AG09309 (cell line): ENCODE data around the gene TMEM132D.

Experiments
- DNase-seq: peaks from one replicate; pipeline ENCODE4 v3.0.0-alpha.2; 2010; ENCODE audit warnings: low read depth
- H3K4me3 ChIP-seq: 2 replicates; pipeline ENCODE4 v1.5.1; 2011; ENCODE audit warnings: mild to moderate bottlenecking, low read depth, low read length, moderate library complexity; ENCODE audit not compliant: control insufficient read depth
- TF ChIP-seq, protein P1 (sequence below): IDR thresholded peaks from 2 replicates; pipeline ENCODE4 v1.5.1; 2011; ENCODE audit warnings: mild to moderate bottlenecking, low read depth, low read length, inconsistent platforms; ENCODE audit not compliant: insufficient read depth, control insufficient read depth; ENCODE audit errors: missing control alignments

The TMEM132D gene

DNA sequence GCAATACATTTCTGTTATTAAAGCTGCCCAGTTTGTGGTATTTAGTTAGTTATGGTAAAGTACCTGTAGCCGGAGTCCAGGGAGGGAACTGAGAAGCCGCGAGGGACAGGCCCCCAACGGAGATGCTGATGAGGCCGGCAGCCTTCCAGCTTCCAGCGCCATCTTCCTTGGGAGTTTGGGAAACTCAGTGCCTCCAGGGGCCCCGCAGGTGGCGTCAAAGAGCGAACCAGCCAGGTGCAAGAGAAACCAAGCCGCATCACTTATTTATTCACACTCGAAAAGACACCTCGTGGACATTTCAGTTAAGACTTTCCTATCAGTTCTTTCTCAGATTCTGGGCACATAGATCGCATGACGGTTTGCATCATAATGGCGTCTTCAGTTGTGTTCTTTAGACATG, 833.9 kb downstream of the TMEM132D start:
- DNase-seq: no peak
- H3K4me3 ChIP-seq: no peak overlapping the region
- TF ChIP-seq, protein P1, sequence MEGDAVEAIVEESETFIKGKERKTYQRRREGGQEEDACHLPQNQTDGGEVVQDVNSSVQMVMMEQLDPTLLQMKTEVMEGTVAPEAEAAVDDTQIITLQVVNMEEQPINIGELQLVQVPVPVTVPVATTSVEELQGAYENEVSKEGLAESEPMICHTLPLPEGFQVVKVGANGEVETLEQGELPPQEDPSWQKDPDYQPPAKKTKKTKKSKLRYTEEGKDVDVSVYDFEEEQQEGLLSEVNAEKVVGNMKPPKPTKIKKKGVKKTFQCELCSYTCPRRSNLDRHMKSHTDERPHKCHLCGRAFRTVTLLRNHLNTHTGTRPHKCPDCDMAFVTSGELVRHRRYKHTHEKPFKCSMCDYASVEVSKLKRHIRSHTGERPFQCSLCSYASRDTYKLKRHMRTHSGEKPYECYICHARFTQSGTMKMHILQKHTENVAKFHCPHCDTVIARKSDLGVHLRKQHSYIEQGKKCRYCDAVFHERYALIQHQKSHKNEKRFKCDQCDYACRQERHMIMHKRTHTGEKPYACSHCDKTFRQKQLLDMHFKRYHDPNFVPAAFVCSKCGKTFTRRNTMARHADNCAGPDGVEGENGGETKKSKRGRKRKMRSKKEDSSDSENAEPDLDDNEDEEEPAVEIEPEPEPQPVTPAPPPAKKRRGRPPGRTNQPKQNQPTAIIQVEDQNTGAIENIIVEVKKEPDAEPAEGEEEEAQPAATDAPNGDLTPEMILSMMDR: no peak

DNA sequence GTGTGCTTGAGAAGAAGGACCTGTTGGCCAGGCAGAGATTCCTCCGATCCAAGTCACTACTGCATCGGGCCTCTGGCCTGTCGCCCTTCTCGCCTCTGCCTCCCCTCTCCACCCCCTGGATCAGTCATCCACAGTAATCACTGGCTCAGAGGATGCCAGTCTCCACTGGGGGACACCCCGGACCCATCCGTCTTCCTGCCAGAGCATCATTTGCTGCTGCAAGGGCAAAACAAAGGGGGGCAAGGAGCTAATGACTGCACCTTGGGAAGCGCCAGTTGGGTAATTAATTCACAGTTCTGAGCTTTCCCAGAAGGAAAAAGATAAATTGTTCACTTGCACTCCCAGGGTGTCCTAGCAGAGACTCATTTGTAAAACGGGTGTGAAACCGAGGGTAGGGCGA, 835.1 kb downstream of the TMEM132D start:
- TF ChIP-seq, protein P1: no peak
- DNase-seq: no peak
- no peak overlapping the region for H3K4me3 ChIP-seq

DNA sequence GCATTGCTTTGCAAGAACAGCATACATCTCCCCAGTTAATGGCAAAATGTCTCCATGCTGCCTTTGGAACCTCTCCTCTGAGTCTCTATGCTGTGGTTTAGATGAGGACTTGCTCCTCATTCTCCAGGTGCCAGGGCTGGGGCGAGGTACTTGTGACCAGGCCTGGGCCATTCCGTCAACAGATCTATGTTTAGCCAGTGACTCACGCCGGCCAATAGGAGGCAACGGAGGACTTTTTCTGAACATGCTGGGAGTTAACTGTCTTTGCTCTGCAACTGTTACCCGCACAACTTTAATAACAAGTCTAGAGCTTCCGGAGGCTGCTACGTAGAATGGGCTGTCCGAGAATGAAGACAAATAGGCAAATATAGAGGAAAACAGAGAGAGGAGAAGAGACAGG, 836.3 kb downstream of the TMEM132D start:
- no peak overlapping the region for H3K4me3 ChIP-seq
- no peak for DNase-seq
- TF ChIP-seq, protein P1: no peak

DNA sequence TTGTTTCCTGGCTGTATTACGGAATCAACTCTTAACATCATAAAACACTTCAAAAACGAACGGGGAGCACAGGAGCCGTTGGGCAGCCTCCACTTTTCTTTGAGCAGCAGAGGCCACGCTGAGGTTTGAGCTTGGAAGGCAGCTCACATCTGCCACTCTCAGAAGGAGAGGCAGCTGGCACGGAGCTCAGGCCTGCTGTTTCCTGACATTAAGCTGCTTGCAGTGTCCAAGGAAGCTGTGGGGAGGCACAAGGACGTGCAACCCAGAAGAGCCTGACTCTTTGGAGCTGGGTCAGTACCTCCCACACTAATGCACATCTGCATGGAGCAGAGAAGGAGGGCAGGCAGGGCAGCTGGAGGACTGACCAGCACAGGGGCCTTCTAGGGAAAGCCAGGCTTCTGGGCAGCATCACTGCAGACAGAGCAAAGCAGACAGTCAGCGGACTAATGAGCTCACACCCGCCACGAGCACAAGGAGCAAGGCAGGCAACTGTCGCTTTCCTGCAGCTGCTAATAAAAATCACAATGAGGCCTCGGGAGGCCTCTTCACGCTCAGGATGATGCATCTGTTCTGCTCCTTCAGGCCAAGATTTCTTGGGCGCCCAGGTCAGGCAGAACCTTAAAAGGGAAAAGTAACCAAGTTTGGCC, 839.5 kb downstream of the TMEM132D start:
- H3K4me3 ChIP-seq: no peak overlapping the region
- TF ChIP-seq, protein P1: no peak
- no peak for DNase-seq

DNA sequence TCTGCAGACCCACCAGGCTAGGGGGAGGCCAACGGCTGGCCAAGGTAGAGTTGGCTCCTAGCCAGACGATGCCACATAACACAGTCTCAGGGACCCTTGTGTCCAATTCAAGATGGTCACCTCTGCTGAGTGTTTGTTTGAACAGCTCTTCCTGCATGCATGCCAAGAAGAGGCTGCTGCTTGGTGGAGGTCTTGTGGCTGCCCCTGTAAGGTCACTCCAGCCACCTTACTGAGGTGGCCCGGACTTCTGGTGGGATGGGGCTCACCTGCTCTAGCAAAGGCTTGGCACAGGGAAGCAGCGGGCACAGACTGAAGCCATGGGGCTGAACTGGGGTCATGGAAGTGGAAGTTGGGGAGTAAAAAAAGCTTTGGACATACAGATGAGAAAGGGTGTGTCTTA, 840.2 kb downstream of the TMEM132D start:
- TF ChIP-seq, protein P1: no peak
- H3K4me3 ChIP-seq: no peak overlapping the region
- no peak for DNase-seq

DNA sequence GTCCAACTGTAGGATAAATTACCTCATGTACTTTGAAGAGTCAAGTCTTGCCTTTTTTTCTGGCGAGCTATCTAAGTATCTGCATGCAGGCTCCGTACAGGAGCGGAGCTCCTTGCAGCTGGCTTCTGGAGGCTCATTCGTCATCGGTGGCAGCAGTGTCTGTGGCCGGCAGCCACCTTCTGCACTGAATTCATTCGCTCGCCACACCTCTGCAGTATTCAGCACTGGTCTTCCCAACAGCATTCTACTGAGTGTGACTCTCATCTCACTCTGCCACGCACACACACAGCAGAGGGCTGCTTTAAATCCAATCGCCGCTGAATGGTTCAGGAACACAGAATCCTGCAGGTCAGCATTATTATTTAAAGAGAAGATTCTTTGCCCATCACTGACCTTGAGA, 850.6 kb downstream of the TMEM132D start:
- no peak for DNase-seq
- TF ChIP-seq, protein P1: no peak

More for the DNA sequence above, 850.6 kb downstream of the TMEM132D start:
- no peak overlapping the region for H3K4me3 ChIP-seq
